Rectal smooth muscle tissue (tissue), 1 donor: Measurements from ENCODE around the gene TNFSF13B.
"Not testable (repeated sequence)": the region's sequence is repeated elsewhere in the genome, so short reads cannot be mapped to it uniquely, and the experiment has no call there.

Experiments used
- H3K27ac ChIP-seq: one replicate; pipeline ENCODE4 v1.7.0; 2013; ENCODE audit warnings: low read depth, low read length, inconsistent platforms
- H3K27me3 ChIP-seq: one replicate; pipeline ENCODE4 v1.7.0; 2013; ENCODE audit warnings: low read length; ENCODE audit not compliant: control insufficient read depth, insufficient read depth
- H3K36me3 ChIP-seq: one replicate; pipeline ENCODE4 v1.7.0; 2013; ENCODE audit warnings: low read length; ENCODE audit not compliant: control insufficient read depth, insufficient read depth
- H3K4me1 ChIP-seq: one replicate; pipeline ENCODE4 v1.7.0; 2013; ENCODE audit warnings: low read length; ENCODE audit not compliant: control insufficient read depth, insufficient read depth
- H3K4me3 ChIP-seq: one replicate; pipeline ENCODE4 v1.7.0; 2013; ENCODE audit warnings: low read length
- H3K9ac ChIP-seq: one replicate; pipeline ENCODE4 v1.7.0; 2013; ENCODE audit warnings: low read length

The TNFSF13B gene

GRCh38 chr13:108302279-108302678, 32.8 kb downstream of the TNFSF13B start:
- Histone ChIP-seq H3K4me1 (no peaks in the 10 kb centered on the region), H3K27me3 (no peaks in the 10 kb centered on the region), H3K4me3 (no peak overlapping the region), H3K9ac (no peak overlapping the region), H3K27ac (no peak overlapping the region), H3K36me3 (no peaks in the 10 kb centered on the region)

GRCh38 chr13:108304170-108305016, 34.9 kb downstream of the TNFSF13B start:
- Histone ChIP-seq H3K9ac (no peak overlapping the region), H3K36me3 (no peaks in the 10 kb centered on the region), H3K4me3 (no peak overlapping the region), H3K4me1 (no peaks in the 10 kb centered on the region), H3K27ac (no peak overlapping the region), H3K27me3 (no peaks in the 10 kb centered on the region)

- Histone ChIP-seq H3K27me3 (no peaks in the 10 kb centered on the region), H3K4me1 (no peaks in the 10 kb centered on the region), H3K4me3 (no peak overlapping the region), H3K9ac (no peak overlapping the region), H3K36me3 (no peaks in the 10 kb centered on the region), H3K27ac (no peak overlapping the region)
Measured at GRCh38 chr13:108305655-108306054, 36.1 kb downstream of the TNFSF13B start.

- H3K27ac ChIP-seq: no peak overlapping the region
- no peaks in the 10 kb centered on the region for H3K27me3 ChIP-seq
Measured at GRCh38 chr13:108306860-108307259, 37.3 kb downstream of the TNFSF13B start.

GRCh38 chr13:108311596-108311995, 42.1 kb downstream of the TNFSF13B start:
- not testable (repeated sequence) for H3K27ac ChIP-seq, H3K4me1 ChIP-seq, H3K36me3 ChIP-seq

More at GRCh38 chr13:108306860-108307259, 37.3 kb downstream of the TNFSF13B start:
- Histone ChIP-seq H3K4me1 (no peaks in the 10 kb centered on the region), H3K36me3 (no peaks in the 10 kb centered on the region), H3K4me3 (no peak overlapping the region), H3K9ac (no peak overlapping the region)

GRCh38 chr13:108313382-108313781, 43.9 kb downstream of the TNFSF13B start:
- Histone ChIP-seq H3K9ac (no peak overlapping the region), H3K4me1 (no peaks in the 10 kb centered on the region), H3K4me3 (no peak overlapping the region), H3K36me3 (no peaks in the 10 kb centered on the region), H3K27me3 (no peaks in the 10 kb centered on the region), H3K27ac (no peak overlapping the region)

More at GRCh38 chr13:108311596-108311995, 42.1 kb downstream of the TNFSF13B start:
- H3K4me3 ChIP-seq, H3K27me3 ChIP-seq, H3K9ac ChIP-seq: not testable (repeated sequence)

- Histone ChIP-seq H3K36me3 (no peaks in the 10 kb centered on the region), H3K4me3 (no peak overlapping the region), H3K9ac (no peak overlapping the region), H3K4me1 (no peaks in the 10 kb centered on the region), H3K27ac (no peak overlapping the region), H3K27me3 (no peaks in the 10 kb centered on the region)
Measured at GRCh38 chr13:108315273-108315672, 45.8 kb downstream of the TNFSF13B start.

GRCh38 chr13:108315991-108316390, 46.5 kb downstream of the TNFSF13B start:
- Histone ChIP-seq H3K27ac (no peak overlapping the region), H3K36me3 (no peaks in the 10 kb centered on the region), H3K4me1 (no peaks in the 10 kb centered on the region), H3K4me3 (no peak overlapping the region), H3K27me3 (no peaks in the 10 kb centered on the region), H3K9ac (no peak overlapping the region)

GRCh38 chr13:108316413-108316812, 46.9 kb downstream of the TNFSF13B start:
- Histone ChIP-seq H3K4me1 (no peaks in the 10 kb centered on the region), H3K4me3 (no peak overlapping the region), H3K36me3 (no peaks in the 10 kb centered on the region), H3K9ac (no peak overlapping the region), H3K27ac (no peak overlapping the region), H3K27me3 (no peaks in the 10 kb centered on the region)

- H3K4me3 ChIP-seq: no peak overlapping the region
- H3K27me3 ChIP-seq: no peaks in the 10 kb centered on the region
- no peaks in the 10 kb centered on the region for H3K4me1 ChIP-seq
- no peak overlapping the region for H3K27ac ChIP-seq
- no peak overlapping the region for H3K9ac ChIP-seq
- H3K36me3 ChIP-seq: no peaks in the 10 kb centered on the region
Measured at GRCh38 chr13:108322206-108322824, 52.8 kb downstream of the TNFSF13B start.

- Histone ChIP-seq H3K36me3 (no peaks in the 10 kb centered on the region), H3K27ac (no peak overlapping the region), H3K4me3 (no peak overlapping the region), H3K9ac (no peak overlapping the region), H3K4me1 (no peaks in the 10 kb centered on the region), H3K27me3 (no peaks in the 10 kb centered on the region)
Measured at GRCh38 chr13:108323031-108323430, 53.5 kb downstream of the TNFSF13B start.

GRCh38 chr13:108325863-108326262, 56.3 kb downstream of the TNFSF13B start:
- H3K9ac ChIP-seq: no peak overlapping the region
- H3K4me3 ChIP-seq: no peak overlapping the region
- no peaks in the 10 kb centered on the region for H3K27me3 ChIP-seq
- H3K4me1 ChIP-seq: no peaks in the 10 kb centered on the region
- no peaks in the 10 kb centered on the region for H3K36me3 ChIP-seq
- H3K27ac ChIP-seq: no peak overlapping the region

GRCh38 chr13:108326309-108326708, 56.8 kb downstream of the TNFSF13B start:
- no peaks in the 10 kb centered on the region for H3K36me3 ChIP-seq
- no peaks in the 10 kb centered on the region for H3K27me3 ChIP-seq
- H3K4me1 ChIP-seq: no peaks in the 10 kb centered on the region
- H3K27ac ChIP-seq: no peak overlapping the region
- no peak overlapping the region for H3K9ac ChIP-seq
- no peak overlapping the region for H3K4me3 ChIP-seq
